ENCODE data around the gene MCM9.

The MCM9 gene

GRCh38 chr6:118934461-118935330, at the start of gene MCM9:
Gene MCM9 (minus strand): TSS chr6:118935159. CDS start chr6:118931723, 3,436 bp downstream.
- peak; percentile 88 to 89 for DNase-seq

- no peak for DNase-seq
These were observed 49.4 kb upstream of the MCM9 start for GRCh38 chr6:118984342-118984741.

GRCh38 chr6:118982575-118982911, 47.6 kb upstream of the MCM9 start:
- no peak for DNase-seq

- DNase-seq, result no peak
These were observed 47.1 kb upstream of the MCM9 start for GRCh38 chr6:118981884-118982574.

- no peak for DNase-seq
These were observed 45.1 kb upstream of the MCM9 start for GRCh38 chr6:118980063-118980462.

GRCh38 chr6:118974790-118975189, 39.8 kb upstream of the MCM9 start:
- DNase-seq, result no peak

- DNase-seq, result no peak
These were observed 36.7 kb upstream of the MCM9 start for GRCh38 chr6:118971682-118972081.

- DNase-seq, result no peak
These were observed 35.9 kb upstream of the MCM9 start for GRCh38 chr6:118970866-118971265.

GRCh38 chr6:118968416-118968815, 33.5 kb upstream of the MCM9 start:
- DNase-seq, result peak in 1 of 2 donors; percentile 7

- DNase-seq, result no peak
These were observed 32.3 kb upstream of the MCM9 start for GRCh38 chr6:118967239-118967638.

GRCh38 chr6:118965843-118966370, 30.9 kb upstream of the MCM9 start:
- DNase-seq, result no peak

GRCh38 chr6:118965371-118965770, 30.4 kb upstream of the MCM9 start:
- DNase-seq, result no peak

GRCh38 chr6:118963003-118963402, 28.0 kb upstream of the MCM9 start:
- DNase-seq, result peak in 1 of 2 donors; percentile 31

GRCh38 chr6:118959903-118960302, 24.9 kb upstream of the MCM9 start:
- no peak for DNase-seq

- no peak for DNase-seq
These were observed 18.4 kb upstream of the MCM9 start for GRCh38 chr6:118953391-118953790.

- DNase-seq, result no peak
These were observed 17.7 kb upstream of the MCM9 start for GRCh38 chr6:118952683-118953082.

- DNase-seq, result no peak
These were observed 10.3 kb upstream of the MCM9 start for GRCh38 chr6:118945217-118945616.

- no peak for DNase-seq
These were observed 5.8 kb upstream of the MCM9 start for GRCh38 chr6:118940770-118941169.

GRCh38 chr6:118939683-118940082, 4.7 kb upstream of the MCM9 start:
- DNase-seq, result no peak

- DNase-seq, result no peak
These were observed 1.2 kb upstream of the MCM9 start for GRCh38 chr6:118935978-118936703.

GRCh38 chr6:118935331-118935668, 341 bp upstream of the MCM9 start:
- DNase-seq, result no peak

- DNase-seq, result no peak
These were observed 1.0 kb downstream of the MCM9 start for GRCh38 chr6:118933855-118934460.

GRCh38 chr6:118932421-118932820, 2.5 kb downstream of the MCM9 start:
- DNase-seq, result no peak

Data from CD4-positive, alpha-beta T cell treated with Interleukin-4 for 1 hour (primary cell).